H1 (cell line): Measurements from ENCODE around the gene RAB24. TPM values are rescaled to one million over a fixed set of nuclear protein-coding genes. Genes with fewer than 3 reads are reported as not detected.

Source experiments
- CTCF ChIA-PET: fragments of 300-600 bp; sonication (Branson Sonifier 250); formaldehyde crosslinking; loops from one replicate; lab custom pipeline; 2021; ENCODE audit not compliant: partially characterized antibody; lab: Charles Lee
- POLR2A ChIA-PET: fragments of 300-600 bp; sonication (Branson Sonifier 250); formaldehyde crosslinking; loops from one replicate; lab custom pipeline; 2021; ENCODE audit warnings: inconsistent platforms; ENCODE audit not compliant: partially characterized antibody; lab: Charles Lee
- DNase-seq, 2 experiments: peaks; one replicate each; pipeline versions ENCODE4 v3.0.0 to v3.0.0-alpha.2; 2010 to 2022; ENCODE audit warnings: low spot score in 2 of 2, low read depth in 1 of 2, mixed read lengths in 1 of 2
- FAIRE-seq: peaks from 2 replicates; lab custom pipeline; 2011; peaks lifted over from hg19 to GRCh38; lab: Jason Lieb, UNC
- H2AFZ ChIP-seq: 2 replicates; pipeline ENCODE4 v1.8.1; 2012; ENCODE audit warnings: low read length, inconsistent platforms
- H2AK5ac ChIP-seq: 2 replicates; pipeline ENCODE4 v1.6.1; 2013; ENCODE audit warnings: low read depth, low read length
- H2BK120ac ChIP-seq: replicated peaks from 2 replicates; pipeline ENCODE3; 2013; ENCODE audit warnings: low read depth, low read length, inconsistent platforms
- H2BK12ac ChIP-seq: 2 replicates; pipeline ENCODE4 v1.6.1; 2013; ENCODE audit warnings: low read depth, low read length
- H2BK15ac ChIP-seq: 2 replicates; pipeline ENCODE4 v1.6.1; 2013; ENCODE audit warnings: low read length
- H2BK20ac ChIP-seq: 2 replicates; pipeline ENCODE4 v1.6.1; 2013; ENCODE audit warnings: low read length
- H2BK5ac ChIP-seq: 2 replicates; pipeline ENCODE4 v1.6.1; 2013; ENCODE audit warnings: low read depth, low read length
- H3K14ac ChIP-seq: 2 replicates; pipeline ENCODE4 v1.6.1; 2013; ENCODE audit warnings: inconsistent platforms; ENCODE audit not compliant: insufficient read length
- H3K18ac ChIP-seq: 2 replicates; pipeline ENCODE4 v1.6.1; 2013; ENCODE audit warnings: low read length; ENCODE audit errors: extremely low read depth
- H3K23ac ChIP-seq: 2 replicates; pipeline ENCODE4 v1.6.1; 2013; ENCODE audit warnings: inconsistent platforms; ENCODE audit not compliant: insufficient read length
- H3K23me2 ChIP-seq: 2 replicates; pipeline ENCODE4 v1.6.1; 2013; ENCODE audit warnings: low read depth, low read length
- H3K27ac ChIP-seq: 2 replicates; pipeline ENCODE4 v1.6.1; 2011; ENCODE audit warnings: low read depth, low read length, inconsistent platforms
- H3K27me3 ChIP-seq, 4 experiments: replicated peaks in 1 of 4; 1 replicate in 1 of 4; 2 replicates in 3 of 4; pipeline versions ENCODE4 v1.6.1 to v1.8.1; 2011 to 2013; ENCODE audit warnings: low read length in 3 of 4, mild to moderate bottlenecking in 3 of 4, inconsistent platforms in 2 of 4, mixed read lengths in 2 of 4, moderate library complexity in 1 of 4; ENCODE audit not compliant: control insufficient read depth in 3 of 4, insufficient read depth in 3 of 4; ENCODE audit errors: extremely low read depth in 1 of 4
- H3K36me3 ChIP-seq, 4 experiments: 2 replicates each; pipeline versions ENCODE4 v1.6.1 to v1.8.1; 2011 to 2013; ENCODE audit warnings: mild to moderate bottlenecking in 4 of 4, low read length in 3 of 4, moderate library complexity in 2 of 4, control low read depth in 1 of 4, inconsistent platforms in 1 of 4; ENCODE audit not compliant: insufficient read depth in 4 of 4, control insufficient read depth in 2 of 4
- H3K4ac ChIP-seq: replicated peaks from 2 replicates; pipeline ENCODE3; 2013; ENCODE audit warnings: low read length, low read depth, mixed read lengths, inconsistent platforms; ENCODE audit not compliant: insufficient read length
- H3K4me1 ChIP-seq, 4 experiments: replicated peaks in 1 of 4; 1 replicate in 1 of 4; 2 replicates in 3 of 4; pipeline versions ENCODE4 v1.6.1 to v1.8.1; 2011 to 2013; ENCODE audit warnings: low read length in 3 of 4, inconsistent platforms in 2 of 4, mixed read lengths in 1 of 4; ENCODE audit not compliant: insufficient read depth in 4 of 4, control insufficient read depth in 3 of 4
- H3K4me2 ChIP-seq, 2 experiments: 2 replicates each; pipeline versions ENCODE4 v1.6.1 to v1.8.1; 2011 to 2013; ENCODE audit warnings: low read depth in 2 of 2, low read length in 2 of 2, control low read depth in 1 of 2, inconsistent platforms in 1 of 2, mild to moderate bottlenecking in 1 of 2; ENCODE audit not compliant: insufficient read depth in 1 of 2
- H3K4me3 ChIP-seq, 4 experiments: fragments of 200-600, 300-600 bp in 1 of 4; sonication (generic), shearing (Covaris generic), sonication (Bioruptor Twin) in 1 of 4; 2 replicates each; pipeline versions ENCODE4 v1.5.1 to v1.8.1; 2011 to 2016; ENCODE audit warnings: low read length in 4 of 4, low read depth in 3 of 4, control low read depth in 2 of 4, inconsistent platforms in 2 of 4, mild to moderate bottlenecking in 2 of 4, mixed read lengths in 1 of 4, moderate library complexity in 1 of 4; ENCODE audit not compliant: insufficient read depth in 2 of 4; ENCODE audit errors: extremely low read depth in 1 of 4
- H3K56ac ChIP-seq: replicated peaks from 2 replicates; pipeline ENCODE3; 2013; ENCODE audit warnings: low read depth, mild to moderate bottlenecking, mixed read lengths, low read length, inconsistent platforms; ENCODE audit not compliant: insufficient read length
- H3K79me1 ChIP-seq: 2 replicates; pipeline ENCODE4 v1.6.1; 2013; ENCODE audit warnings: low read depth, low read length, control low read depth
- H3K79me2 ChIP-seq, 2 experiments: 2 replicates each; pipeline versions ENCODE4 v1.6.1 to v1.8.1; 2012 to 2013; ENCODE audit warnings: low read length in 2 of 2, mild to moderate bottlenecking in 2 of 2, inconsistent platforms in 1 of 2; ENCODE audit not compliant: insufficient read depth in 2 of 2, control insufficient read depth in 1 of 2
- H3K9ac ChIP-seq, 4 experiments: replicated peaks in 1 of 4; 1 replicate in 1 of 4; 2 replicates in 3 of 4; pipeline versions ENCODE4 v1.6.1 to v1.8.1; 2011 to 2013; ENCODE audit warnings: low read depth in 3 of 4, low read length in 3 of 4, control low read depth in 2 of 4, mild to moderate bottlenecking in 2 of 4, moderate library complexity in 2 of 4, inconsistent platforms in 1 of 4; ENCODE audit errors: extremely low read depth in 1 of 4
- H3K9me3 ChIP-seq, 2 experiments: 2 replicates each; pipeline versions ENCODE4 v1.6.1 to v1.8.1; 2012 to 2013; ENCODE audit warnings: mild to moderate bottlenecking in 2 of 2, moderate library complexity in 2 of 2, control low read depth in 1 of 2, inconsistent platforms in 1 of 2, low read depth in 1 of 2, low read length in 1 of 2, mixed read lengths in 1 of 2; ENCODE audit not compliant: insufficient read depth in 2 of 2
- H4K20me1 ChIP-seq, 2 experiments: replicated peaks in 1 of 2; 2 replicates each; pipeline versions ENCODE3 to v1.8.1; 2011 to 2013; ENCODE audit warnings: inconsistent platforms in 2 of 2, low read length in 2 of 2, mild to moderate bottlenecking in 1 of 2; ENCODE audit not compliant: insufficient read depth in 2 of 2, control insufficient read depth in 1 of 2
- H4K5ac ChIP-seq: 2 replicates; pipeline ENCODE4 v1.6.1; 2013; ENCODE audit warnings: low read length, low read depth, mixed read lengths, inconsistent platforms; ENCODE audit not compliant: insufficient read length
- H4K8ac ChIP-seq: 2 replicates; pipeline ENCODE4 v1.8.0; 2013; ENCODE audit warnings: mild to moderate bottlenecking, moderate library complexity, low read length, inconsistent platforms; ENCODE audit not compliant: insufficient read depth; ENCODE audit errors: extremely low read depth
- H4K91ac ChIP-seq: replicated peaks from 2 replicates; pipeline ENCODE3; 2013; ENCODE audit warnings: low read length, mixed read lengths, inconsistent platforms; ENCODE audit not compliant: insufficient read length
- BACH1 ChIP-seq: IDR thresholded peaks from 2 replicates; pipeline ENCODE4 v1.6.1; 2012; ENCODE audit warnings: low read length, improper control_type of control experiment
- CHD1 ChIP-seq: IDR thresholded peaks from 2 replicates; pipeline ENCODE4 v1.6.1; 2012; ENCODE audit warnings: low read depth, low read length, improper control_type of control experiment
- CHD2 ChIP-seq: IDR thresholded peaks from 2 replicates; pipeline ENCODE4 v1.6.1; 2012; ENCODE audit warnings: low read length, improper control_type of control experiment
- EGR1 ChIP-seq: IDR thresholded peaks from 2 replicates; pipeline ENCODE4 v1.6.1; 2011; ENCODE audit warnings: low read depth, low read length, borderline replicate concordance
- EZH2 ChIP-seq: fragments of 200-600 bp; sonication (generic); IDR thresholded peaks from 2 replicates; pipeline ENCODE4 v1.7.1; 2012; ENCODE audit warnings: low read depth, mild to moderate bottlenecking, moderate library complexity, low read length, inconsistent platforms; ENCODE audit not compliant: severe bottlenecking
- GABPA ChIP-seq: IDR thresholded peaks from 2 replicates; pipeline ENCODE4 v1.6.1; 2011; ENCODE audit warnings: mild to moderate bottlenecking, low read length, moderate library complexity, borderline replicate concordance; ENCODE audit not compliant: insufficient read depth
- NANOG ChIP-seq: IDR thresholded peaks from 2 replicates; pipeline ENCODE4 v1.6.1; 2011; ENCODE audit warnings: low read length, low read depth, mild to moderate bottlenecking, inconsistent platforms; ENCODE audit not compliant: insufficient read depth, poor library complexity, severe bottlenecking
- SAP30 ChIP-seq: fragments of 300-600 bp; sonication (generic); IDR thresholded peaks from 2 replicates; pipeline ENCODE4 v1.7.1; 2012; ENCODE audit warnings: low read length, moderate library complexity, mild to moderate bottlenecking, inconsistent platforms; ENCODE audit not compliant: insufficient read depth, insufficient replicate concordance
- SIRT6 ChIP-seq: IDR thresholded peaks from one replicate; pipeline ENCODE4 v1.7.1; 2012; ENCODE audit warnings: low read length, inconsistent platforms
- SRF ChIP-seq: IDR thresholded peaks from 2 replicates; pipeline ENCODE4 v1.6.1; 2011; ENCODE audit warnings: mild to moderate bottlenecking, low read depth, low read length, moderate library complexity
- TEAD4 ChIP-seq: IDR thresholded peaks from 2 replicates; pipeline ENCODE4 v1.6.1; 2012; ENCODE audit warnings: low read depth, low read length, inconsistent platforms, mixed read lengths
- YY1 ChIP-seq: IDR thresholded peaks from 2 replicates; pipeline ENCODE4 v1.6.1; 2011; ENCODE audit warnings: low read depth, mild to moderate bottlenecking, low read length
- WGBS, 2 experiments: shearing (Covaris generic) in 1 of 2; methylation state at CpG; one replicate each; pipeline versions ENCODE4 v1.1.6 to v1.1.7; 2013 to 2015; ENCODE audit warnings: low lambda C conversion rate in 2 of 2, mixed read lengths in 2 of 2, inconsistent platforms in 1 of 2, low coverage in 1 of 2, missing lambda C conversion rate in 1 of 2; ENCODE audit not compliant: insufficient replicate concordance in 2 of 2, insufficient coverage in 1 of 2, insufficient read length in 1 of 2; ENCODE audit errors: extremely low coverage in 1 of 2, missing lambda C conversion rate in 1 of 2; 5-methylcytosine and 5-hydroxymethylcytosine counted together
- polyA plus RNA-seq, 7 experiments: library from polyadenylated mRNA; depleted of rRNA in 3 of 7; stranded (reverse) in 5 of 7; unstranded in 2 of 7; fragments of >200 nt in 5 of 7; fragments of 200-250 nt in 2 of 7; gene quantifications; 1 replicate in 5 of 7; 2 replicates in 1 of 7; 4 replicates in 1 of 7; pipeline versions ENCODE4 v1.2.1 to v1.2.3, GENCODE V29; 2011 to 2013; ENCODE audit warnings: missing spikeins in 2 of 7, mixed read lengths in 2 of 7
- total RNA-seq: library from RNA; stranded (reverse); fragmentation: NEBNext Ultra II Directional; extraction: Animal tissue kit (Norgen Biotek cat#: 25700); gene quantifications from 2 replicates; pipeline ENCODE4 v1.2.1, GENCODE V29; 2021
- TF ChIP-seq, protein P1 (sequence below): IDR thresholded peaks from 2 replicates; pipeline ENCODE4 v1.6.1; 2011; ENCODE audit warnings: low read length, improper control_type of control experiment

RAB24 gene
- total and polyA plus RNA-seq, 2 of the 8 experiments (the other 6 are each of a cell fraction or from before 2014, with no cell fraction given) = 18.8 to 33.8 TPM

DNA sequence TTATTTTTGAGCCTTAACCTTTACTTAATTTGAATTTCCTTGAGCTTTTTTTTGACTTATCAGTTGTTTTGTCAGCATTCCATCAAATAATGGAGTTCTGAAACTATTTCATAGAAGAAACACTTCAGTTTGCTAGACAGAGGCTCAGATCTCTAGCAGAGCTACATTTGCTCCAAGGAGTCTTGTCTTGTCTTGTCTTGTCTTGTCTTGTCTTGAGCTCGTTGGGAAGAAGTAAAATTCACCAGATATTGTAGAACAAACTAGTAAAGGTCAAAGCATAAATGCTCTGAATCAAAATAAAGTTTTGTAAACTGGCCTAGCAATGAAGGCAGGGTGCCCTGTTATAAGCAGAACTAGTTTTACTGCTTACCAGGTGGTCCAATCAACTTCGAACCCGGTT is 33.5 kb downstream of the RAB24 start:
- Histone ChIP-seq H3K23ac (no peak overlapping the region), H2BK15ac (no peak overlapping the region), H2BK12ac (no peak overlapping the region), H4K91ac (no peak overlapping the region), H2BK20ac (no peak overlapping the region), H3K4me3 (no peak overlapping the region), H3K9ac (no peak overlapping the region), H2AK5ac (no peak overlapping the region), H3K36me3 (peaks cover 38 to 87% (median 64%) of the 10 kb centered on the region in 4 experiments), H4K20me1 (peaks cover 0 to 2% of the 10 kb centered on the region in 2 experiments), H3K27ac (no peak overlapping the region), H4K5ac (no peak overlapping the region), H4K8ac (no peak overlapping the region)
- no peak for FAIRE-seq
- WGBS, 2 experiments = 88% methylated on average over 3 of the region's 3 CpGs; no CpG with 5 or more reads in 1 of the 2 experiments
- CTCF ChIA-PET = interaction anchor here (0.6 to 4.9 kb wide), 3 partner anchors 25 to 158 kb away, joined by 3 to 23 read pairs (median 3); no protein-coding TSS in a partner anchor
- TF ChIP-seq SAP30 (no peak), BACH1 (no peak), CHD1 (no peak), SRF (no peak), NANOG (no peak), GABPA (no peak), EGR1 (no peak), YY1 (no peak), EZH2 (no peak), SIRT6 (no peak), CHD2 (no peak), TEAD4 (no peak)
- TF ChIP-seq, protein P1, sequence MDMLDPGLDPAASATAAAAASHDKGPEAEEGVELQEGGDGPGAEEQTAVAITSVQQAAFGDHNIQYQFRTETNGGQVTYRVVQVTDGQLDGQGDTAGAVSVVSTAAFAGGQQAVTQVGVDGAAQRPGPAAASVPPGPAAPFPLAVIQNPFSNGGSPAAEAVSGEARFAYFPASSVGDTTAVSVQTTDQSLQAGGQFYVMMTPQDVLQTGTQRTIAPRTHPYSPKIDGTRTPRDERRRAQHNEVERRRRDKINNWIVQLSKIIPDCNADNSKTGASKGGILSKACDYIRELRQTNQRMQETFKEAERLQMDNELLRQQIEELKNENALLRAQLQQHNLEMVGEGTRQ = no peak
- TF ChIP-seq, all 59 proteins: peak for 0
- Histone ChIP-seq H3K4ac (no peak overlapping the region), H3K27me3 (no peaks in the 10 kb centered on the region), H3K18ac (no peak overlapping the region), H3K4me2 (no peak overlapping the region), H3K14ac (no peak overlapping the region), H3K23me2 (no peaks in the 10 kb centered on the region), H2BK5ac (no peak overlapping the region), H3K4me1 (no peaks in the 10 kb centered on the region), H3K9me3 (no peaks in the 10 kb centered on the region), H3K56ac (no peak overlapping the region), H3K79me2 (no peaks in the 10 kb centered on the region; a peak in 1 of 4 replicates), H3K79me1 (0 out of 2 replicates have a peak, but pooled peaks cover 2% of the 10 kb centered on the region), H2AFZ (no peak overlapping the region), H2BK120ac (no peak overlapping the region)
- POLR2A ChIA-PET = interaction anchor here (0.9 to 1.8 kb wide), 3 partner anchors 17 to 108 kb away, joined by 3 to 5 read pairs (median 3); no protein-coding TSS in a partner anchor
- DNase-seq = no peak
